GM21515 (cell line): Measurements from ENCODE around the gene RBMS3.
"Not testable (repeated sequence)": the region's sequence is repeated elsewhere in the genome, so short reads cannot be mapped to it uniquely, and the experiment has no call there.

Experiments used
- ATAC-seq: cut with Tn5 transposase; IDR thresholded peaks from one replicate; pipeline ENCODE4 v1.9.1; 2021; ENCODE audit not compliant: unreplicated experiment

The RBMS3 gene

DNA sequence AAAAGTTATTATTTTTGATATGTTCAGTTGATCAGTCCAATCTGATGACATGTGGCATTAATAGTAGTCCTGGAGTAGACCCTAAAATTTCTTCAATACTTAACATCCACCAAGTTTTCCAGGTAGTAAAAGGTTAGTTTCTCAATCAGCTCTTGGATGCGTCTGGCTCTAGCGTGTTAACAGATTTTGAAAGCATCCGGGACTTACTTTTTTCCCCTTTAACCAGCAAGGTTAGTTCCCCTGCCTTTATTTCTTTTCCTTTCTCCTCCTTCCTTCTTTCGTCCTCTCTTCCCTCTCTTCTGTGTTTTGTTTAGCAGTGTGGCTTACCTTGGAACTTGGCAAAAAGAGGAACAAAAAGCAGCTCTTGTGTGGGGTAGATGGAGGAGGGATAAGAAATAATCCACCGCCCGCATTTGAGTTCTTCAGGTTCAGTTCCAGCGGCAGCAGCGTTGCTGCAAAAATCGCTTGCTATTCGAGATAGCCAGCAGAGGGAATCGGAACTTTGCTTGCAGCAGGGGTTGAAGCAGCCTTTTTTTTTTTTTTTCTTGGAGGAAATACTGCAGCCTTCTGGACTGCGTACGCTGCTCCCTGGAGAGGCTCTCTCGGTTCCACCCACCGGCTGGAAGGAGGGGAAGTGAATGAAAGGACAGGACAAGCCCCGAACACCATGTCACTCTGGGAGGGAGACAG, at the start of gene RBMS3:
Gene RBMS3, plus strand, starts transcription at position 668 of the 690 bp plus-strand sequence.
- ATAC-seq: no peak

DNA sequence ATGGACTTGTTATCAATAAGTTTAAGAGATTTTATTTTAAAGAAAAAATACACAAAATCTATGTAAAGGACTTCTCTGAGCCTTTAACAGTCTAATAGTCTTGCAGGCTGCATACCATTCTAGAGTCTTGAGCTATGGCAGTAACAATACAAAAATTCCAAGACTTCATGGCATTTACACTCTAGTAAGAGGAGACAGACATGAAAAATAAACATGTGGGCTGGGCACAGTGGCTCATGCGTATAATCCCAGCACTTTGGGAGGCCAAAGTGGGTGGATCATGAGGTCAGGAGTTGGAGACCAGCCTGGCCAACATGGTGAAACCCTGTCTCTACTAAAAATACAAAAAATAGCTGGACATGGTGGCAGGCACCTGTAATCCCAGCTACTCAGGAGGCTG, 47.7 kb upstream of the RBMS3 start:
- not testable (repeated sequence) for ATAC-seq

DNA sequence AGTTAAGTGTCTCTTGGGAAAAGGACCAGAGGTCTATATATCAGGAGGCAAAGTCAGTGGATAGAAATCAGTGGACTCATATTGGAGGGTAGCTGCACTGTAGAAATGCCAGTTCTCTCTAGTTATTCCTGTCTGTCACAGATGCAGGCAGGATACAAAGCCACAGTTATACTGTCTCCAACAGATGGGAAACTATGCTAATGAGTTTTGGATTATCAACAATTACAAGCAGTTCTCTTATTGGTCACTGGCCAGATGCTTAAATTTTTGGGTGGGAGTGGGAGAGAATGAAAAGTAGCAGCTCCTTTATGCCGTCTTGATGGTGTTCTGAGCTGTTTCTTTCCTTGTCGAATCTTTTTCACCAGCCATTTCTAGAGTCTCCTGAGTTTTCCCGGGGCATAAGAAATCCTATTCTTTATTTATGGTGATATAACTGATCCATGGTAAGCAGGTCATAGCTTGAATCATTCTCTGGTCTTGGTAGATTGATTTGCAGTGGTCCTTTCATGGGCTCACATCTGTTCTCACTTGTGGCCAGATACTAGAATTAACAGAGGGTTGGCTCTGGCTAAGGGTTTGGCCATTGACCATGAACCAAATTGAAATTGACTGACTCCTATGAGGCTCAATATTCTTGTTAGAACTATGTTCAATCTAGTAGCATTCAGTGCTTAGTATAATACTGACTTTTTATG, 44.6 kb upstream of the RBMS3 start:
- no peak for ATAC-seq

DNA sequence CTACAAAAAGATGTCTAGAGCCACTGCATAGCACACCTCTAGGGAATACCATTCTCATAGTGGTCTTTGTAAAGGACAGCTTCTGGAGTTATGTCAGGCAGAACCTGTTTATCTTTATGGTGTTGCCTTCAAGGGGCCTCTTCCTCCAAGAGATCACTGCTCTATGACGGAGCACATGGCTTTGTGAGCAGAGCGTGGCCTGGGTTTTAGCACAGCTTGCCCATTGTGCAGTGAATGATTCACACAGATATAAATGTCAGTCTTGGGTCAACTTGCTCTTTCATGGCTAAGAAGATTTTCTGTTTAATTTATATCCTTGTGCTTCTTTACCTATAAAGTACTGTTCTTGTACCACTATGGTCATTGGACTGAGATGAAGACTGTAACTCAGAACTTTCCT, 41.5 kb upstream of the RBMS3 start:
- no peak for ATAC-seq

DNA sequence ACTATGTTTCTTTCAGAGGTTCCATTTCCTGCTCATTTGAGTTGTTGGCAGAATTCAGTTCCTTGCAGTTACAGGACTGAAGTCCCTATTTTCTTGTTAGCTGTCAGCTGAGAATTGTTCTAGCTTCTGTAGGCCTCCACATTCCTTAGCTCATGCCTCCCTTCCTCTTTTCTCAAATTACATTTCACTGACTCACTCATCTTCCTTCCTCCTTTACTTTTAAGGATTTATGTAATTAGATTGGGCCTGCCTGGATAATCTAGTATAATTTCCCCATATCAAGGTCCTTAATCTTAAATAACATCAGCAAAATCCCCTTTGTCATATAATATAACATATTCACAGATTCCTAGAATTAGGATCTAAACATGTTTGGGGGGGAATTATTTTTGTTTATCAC, 40.6 kb upstream of the RBMS3 start:
- ATAC-seq: no peak

DNA sequence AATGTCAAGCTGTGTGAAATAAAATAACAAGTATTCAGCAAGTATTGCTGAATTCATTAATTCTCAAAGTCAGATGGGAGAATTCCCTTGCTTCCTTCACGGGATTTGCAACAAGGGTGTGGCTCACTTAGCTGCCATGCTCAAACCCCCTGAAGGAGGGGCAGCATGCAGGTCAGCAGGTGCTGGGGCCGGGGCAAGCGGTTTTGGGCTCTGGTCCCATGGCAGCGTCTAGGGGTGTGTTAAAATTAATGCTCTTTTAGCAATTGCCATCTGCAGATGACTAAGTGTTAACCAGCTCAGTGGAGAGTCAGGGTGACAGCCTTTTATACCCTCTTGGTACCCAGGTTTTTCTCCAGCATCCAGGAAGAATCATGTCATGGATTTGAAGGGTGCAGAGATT, 40.0 kb upstream of the RBMS3 start:
- ATAC-seq: no peak

DNA sequence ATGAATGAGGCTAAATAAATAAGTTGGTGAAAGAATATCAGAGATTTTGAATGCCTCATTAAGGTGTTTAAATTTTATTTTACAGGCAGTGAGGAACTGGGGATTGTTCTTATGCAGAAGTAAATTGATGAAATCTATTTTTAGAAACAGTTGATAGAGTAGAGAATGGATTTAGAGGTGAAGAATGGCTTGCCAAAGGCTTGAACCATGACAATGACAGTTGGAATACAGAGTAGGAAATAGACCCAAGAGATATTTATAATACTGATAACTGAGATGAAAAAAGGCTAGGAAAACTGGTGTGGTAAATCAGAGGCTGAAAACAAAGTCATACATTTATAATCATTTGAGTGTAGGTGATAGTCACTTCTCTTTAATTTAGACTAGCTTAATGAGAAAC, 39.0 kb upstream of the RBMS3 start:
- no peak for ATAC-seq

DNA sequence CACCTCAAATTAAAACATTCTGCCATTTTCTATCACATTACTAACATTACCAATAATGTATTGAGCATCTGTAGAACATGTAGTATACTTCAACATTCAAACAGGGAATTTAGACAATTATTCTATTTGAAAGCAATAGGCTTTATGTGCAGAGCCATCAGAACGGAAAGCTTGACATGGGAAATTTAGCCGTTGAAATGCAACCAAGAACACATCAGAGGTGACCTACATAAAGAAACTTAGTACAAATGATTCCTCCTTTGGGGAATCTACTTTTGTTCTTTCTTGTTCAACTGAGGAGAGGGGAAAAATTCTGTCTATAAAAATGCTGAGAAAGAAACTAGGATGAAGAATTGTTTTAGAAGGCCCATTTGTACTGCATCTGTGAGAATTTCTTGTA, 38.6 kb upstream of the RBMS3 start:
- ATAC-seq: no peak

DNA sequence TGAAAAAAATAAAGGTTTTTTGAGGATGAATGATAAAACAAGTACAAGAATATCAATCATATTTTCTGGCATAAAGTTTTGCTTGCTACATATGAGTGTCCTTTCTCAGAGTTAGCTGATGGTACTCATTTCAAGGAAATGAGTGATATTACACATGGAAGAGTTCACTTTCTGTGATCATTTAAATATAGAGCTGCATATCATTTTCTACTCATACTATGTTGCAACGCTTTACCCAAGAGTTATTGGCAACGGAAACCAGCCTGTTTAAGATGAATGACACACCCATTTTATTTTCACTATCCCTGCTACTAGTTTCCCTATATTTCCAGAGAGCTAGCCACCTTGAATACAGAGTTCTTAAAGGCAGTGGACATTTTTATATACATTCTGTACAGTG, 35.4 kb upstream of the RBMS3 start:
- ATAC-seq: no peak

DNA sequence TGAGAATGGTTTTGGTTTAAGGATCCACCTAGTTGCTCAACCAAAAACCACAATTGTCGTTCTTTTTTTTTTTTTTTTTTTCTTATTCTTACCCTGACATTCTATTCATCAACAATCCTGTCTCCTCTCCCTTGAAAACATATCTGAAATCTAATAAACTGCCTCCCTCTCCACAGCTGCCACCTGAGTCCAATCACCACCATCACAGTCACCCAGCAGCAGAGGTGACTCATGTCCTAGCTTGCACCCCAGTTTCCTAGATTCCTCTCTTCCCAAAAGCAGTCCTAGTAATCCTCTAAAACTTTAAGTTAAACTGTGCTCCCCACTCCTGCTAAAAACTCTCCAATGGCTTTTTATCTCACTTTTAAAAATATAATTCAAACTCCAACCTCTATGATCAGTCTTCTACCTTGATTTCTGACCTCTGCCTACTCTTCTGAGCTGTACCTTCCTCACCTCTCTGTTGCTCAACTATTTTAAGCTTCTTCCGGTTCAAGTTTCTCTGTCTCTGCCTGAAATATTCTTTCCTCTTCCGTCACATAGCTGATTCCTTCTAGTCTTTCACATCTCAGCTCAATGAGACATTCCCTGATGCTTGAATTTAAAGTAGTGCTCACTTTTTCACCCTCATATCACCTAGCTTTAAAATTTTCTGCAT, 33.7 kb upstream of the RBMS3 start:
- ATAC-seq: no peak

DNA sequence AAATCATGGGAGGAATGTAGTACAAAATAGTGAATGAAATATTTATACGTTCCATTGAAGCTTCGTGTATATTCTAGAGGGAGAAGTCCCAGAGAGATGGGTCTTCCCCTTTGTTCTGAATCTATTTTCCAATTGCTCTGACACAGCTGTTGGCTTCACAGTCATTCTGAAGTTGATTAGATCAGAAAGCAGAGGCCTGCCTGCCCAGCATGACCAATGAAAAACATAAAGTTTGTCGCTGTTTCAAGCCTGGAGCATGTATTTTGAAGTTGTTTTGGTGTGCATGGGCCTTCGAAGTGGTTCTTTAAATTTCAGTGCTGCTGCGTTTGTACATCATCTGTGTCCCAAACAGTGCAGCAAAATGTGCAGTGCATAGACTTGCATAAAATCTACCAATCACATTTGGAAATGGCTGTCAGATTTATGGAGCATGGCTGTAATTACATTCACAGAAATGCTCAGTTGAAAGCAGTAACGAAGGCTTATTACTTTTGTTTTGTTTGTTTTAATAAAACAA, 31.0 kb upstream of the RBMS3 start:
- no peak for ATAC-seq

DNA sequence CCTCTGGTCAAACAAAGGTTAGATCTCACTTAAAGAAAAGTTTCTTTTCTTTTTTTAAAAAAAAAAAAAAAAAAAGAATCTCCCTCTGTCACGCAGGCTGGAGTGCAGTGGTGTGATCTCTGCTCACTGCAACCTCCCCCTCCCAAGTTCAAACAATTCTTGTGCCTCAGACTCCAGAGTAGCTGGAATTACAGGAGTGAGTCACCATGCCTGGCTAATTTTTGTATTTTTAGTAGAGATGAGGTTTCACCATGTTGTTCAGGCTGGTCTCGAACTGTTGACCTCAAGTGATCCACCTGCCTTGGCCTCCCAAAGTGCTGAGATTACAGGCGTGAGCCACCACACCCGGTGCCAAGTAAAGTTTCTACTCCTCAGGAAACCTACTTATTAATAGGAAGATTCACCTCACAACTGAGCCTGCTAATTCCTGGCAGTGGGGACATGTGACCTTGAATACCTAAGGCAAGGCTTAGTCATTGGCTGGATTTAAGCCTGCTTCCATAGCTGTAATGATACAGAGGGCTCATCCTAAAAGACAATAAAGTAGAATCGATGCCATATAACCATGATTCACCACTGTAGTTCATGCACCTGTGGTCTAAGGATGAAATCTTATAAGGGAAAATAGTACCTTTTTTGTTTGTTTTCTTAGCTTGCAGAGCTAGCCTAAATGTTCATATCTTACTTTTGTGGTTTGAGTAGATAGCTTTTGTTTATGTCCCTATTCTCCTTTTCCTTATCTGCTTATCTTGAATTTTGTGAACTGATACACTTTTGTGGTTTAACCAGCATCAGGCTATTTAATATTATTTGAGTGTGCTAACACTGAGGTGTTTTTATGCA, 24.8 kb upstream of the RBMS3 start:
- ATAC-seq: peak; percentile 68

DNA sequence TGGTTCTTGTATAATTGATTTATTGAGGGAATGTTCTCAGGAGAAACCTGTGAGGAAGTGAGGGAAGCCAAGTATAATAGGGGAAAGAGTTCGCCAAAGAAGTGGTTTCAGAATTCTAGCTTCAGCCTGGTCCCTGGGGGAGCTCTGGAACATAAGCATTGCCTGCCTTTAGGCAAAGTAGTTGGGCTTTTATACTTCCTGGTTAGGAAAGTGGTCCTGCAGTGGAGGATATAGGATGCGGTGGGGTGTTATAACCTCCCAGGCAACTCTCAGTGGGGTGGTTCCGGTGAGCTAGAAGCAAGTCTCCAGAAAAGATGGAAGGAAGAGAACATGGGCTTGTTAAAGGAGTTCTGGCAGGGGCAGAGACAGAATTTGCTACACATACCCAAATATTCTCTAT, 22.7 kb upstream of the RBMS3 start:
- no peak for ATAC-seq

DNA sequence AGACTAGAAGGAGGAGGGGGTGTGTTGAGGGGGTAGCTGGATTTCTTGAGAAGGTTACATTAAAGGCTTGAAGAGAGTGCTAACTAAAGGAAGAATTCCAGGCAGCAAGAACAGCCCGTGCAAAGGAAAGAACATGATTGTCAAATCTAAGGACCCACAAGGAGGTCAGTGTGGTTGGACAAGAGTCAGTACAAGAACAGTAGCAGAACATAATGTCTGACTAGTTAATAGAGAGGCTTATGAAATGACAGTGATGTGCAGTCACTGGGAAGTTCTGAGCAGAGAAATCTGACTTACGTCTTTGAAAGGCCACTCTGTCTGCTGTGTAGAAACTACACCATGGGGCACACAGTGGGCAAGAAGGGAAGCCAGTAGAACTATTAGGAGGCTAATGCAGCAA, 19.8 kb upstream of the RBMS3 start:
- ATAC-seq: no peak

DNA sequence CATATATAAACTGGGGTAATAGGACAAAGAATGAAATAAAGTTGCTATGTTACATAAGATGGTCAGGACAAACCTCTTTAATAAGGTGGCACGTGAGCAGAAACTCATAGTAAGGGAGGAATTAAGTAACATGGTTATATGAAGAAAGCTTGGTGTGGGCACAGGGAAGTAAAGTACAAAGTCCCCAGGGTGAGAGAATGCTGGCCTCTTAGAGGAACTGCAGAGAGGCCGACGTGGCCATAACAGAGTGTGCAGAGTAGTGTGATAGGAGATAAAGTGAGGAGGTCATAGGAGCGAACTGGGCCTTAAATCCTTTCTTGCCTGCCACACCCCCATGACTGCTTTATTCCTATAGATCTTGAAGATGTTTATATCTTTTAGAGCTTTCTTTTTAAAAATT, 17.4 kb upstream of the RBMS3 start:
- ATAC-seq: no peak

DNA sequence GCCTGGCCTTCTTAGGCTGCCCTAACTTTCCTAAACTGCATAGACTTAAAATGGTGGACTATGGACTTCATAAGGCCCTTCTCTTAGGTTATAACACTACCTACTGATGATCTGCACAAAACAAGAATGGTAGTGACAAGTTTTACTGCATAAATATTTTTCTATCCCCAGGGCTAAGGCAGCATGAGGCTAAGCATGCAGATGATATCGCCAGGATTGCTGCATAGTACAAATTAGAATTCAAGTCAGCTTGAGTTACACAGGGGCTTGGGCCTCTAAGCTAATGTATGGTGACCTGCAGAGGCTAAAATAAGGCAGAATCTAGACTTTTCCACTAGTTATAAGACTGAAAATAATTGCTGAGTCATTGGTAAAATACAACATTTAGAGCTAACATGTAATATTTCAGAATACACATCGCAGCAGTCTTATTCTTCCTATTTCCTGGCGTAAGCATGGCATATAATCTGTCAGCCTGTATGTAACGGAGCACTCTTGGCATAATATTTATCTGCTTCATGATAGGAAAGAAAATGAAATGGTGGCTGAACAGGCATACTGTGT, 15.3 kb upstream of the RBMS3 start:
- ATAC-seq: no peak

DNA sequence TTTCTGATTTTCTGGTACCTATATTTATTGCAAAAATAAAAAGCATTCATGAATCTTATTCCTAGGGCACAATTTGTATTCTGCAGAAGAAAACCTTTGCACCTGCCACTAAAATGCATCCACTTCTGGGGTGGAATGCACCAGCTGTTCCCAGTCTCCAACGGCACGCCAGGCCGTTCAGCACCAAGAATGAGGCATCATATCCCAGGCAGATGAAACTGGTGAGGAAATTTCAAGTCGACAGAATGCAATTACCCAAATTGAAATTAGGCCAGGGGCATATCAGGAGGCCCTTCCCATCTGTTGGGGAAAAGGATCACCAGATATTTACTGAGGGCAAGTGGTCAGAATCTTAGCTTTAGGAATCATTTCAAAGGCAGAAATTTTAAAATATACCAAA, 13.6 kb upstream of the RBMS3 start:
- no peak for ATAC-seq

DNA sequence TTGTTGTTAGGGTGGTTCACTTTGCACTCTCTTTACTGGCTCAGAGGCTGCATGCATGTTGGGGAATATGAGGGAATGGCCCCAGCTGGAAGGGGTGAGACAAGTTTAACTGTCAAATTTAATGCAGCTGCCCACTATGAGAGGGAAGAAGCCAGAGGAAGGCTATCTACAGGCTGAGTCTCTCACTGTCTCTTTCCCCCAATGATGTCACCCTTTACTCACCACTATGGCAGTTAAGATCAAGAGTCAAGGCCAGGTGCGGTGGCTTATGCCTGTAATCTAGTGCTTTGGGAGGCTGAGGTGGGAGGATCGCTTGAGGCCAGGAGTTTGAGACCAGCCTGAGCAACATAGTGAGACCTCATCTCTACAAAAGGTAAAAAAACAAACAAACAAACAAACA, 12.2 kb upstream of the RBMS3 start:
- ATAC-seq: no peak

DNA sequence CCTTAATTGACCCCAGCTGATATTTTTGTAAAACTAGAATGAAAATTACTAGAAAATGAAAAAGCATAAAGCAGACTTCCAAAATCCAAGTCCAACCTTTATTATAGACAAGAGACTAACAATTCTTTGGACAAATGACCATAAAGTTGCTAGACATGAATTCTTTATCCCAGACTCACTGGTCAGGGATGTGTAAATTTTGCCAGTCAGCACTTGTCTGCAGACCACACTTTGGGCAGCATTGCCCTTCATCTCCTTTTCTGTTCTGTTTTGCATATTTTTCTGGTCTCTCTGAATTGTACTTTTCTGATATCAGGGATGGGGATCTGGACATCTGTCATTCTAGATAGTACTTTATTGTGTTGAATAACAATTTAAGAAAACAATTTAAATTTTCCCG, 10.1 kb upstream of the RBMS3 start:
- ATAC-seq: no peak

DNA sequence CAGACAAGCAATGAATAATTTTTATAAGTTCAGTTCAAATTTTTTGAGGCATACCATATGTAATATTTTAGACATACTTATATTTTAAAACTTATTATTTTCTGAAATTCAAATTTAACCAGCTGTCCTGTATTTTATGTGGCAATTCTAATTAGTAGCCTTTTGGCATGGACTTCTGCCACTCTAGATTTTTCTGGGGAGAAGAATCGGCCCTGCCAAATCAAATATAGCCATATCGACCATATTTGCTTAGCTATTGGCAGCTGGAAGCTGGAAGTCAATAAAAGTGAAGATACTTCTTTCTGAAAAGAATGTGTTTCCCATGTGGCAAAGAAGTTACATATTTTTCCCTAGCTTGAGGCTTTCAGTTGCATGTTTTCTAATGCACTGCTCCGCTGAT, 9.4 kb upstream of the RBMS3 start:
- ATAC-seq: no peak

DNA sequence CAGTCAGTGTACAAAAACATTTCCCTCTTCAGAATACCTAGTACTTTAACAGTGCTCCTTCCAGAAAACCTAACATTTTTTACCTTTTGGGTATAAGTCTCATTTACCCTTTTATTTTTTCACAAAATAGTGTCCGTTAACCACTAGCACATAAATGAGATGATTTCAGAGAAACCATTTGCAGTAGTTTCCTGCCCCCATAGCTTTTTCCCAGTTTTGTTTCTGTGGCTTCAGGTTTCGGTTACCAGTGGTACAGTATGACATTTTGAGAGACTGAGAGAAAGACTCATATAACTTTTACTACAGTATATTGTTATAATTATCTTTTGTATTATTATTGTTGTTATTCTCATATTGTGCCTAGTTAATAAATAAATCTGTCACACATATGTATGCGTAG, 6.2 kb upstream of the RBMS3 start:
- no peak for ATAC-seq
